Measurements from ENCODE around the gene MRPL46. TPM values are rescaled to one million over a fixed set of nuclear protein-coding genes. Genes with fewer than 3 reads are reported as not detected.
A peak's percentile ranks its signal among the peaks of the same experiment; 100 is the strongest.

The MRPL46 gene
- total and polyA plus RNA-seq, 2 of the 8 experiments (the other 6 are each of a cell fraction or from before 2014, with no cell fraction given): 17.2 to 24.5 TPM

GRCh38 chr15:88449581-88449980 is 17.6 kb downstream of the MRPL46 start:
- FAIRE-seq (no peak), DNase-seq (ENCODE audit: low read depth in 1 of 2, low spot score in 2 of 2) (no peak)
- no peaks in the 10 kb centered on the region for H3K4me1 ChIP-seq (replicated peaks in 1 of 4; ENCODE audit: control insufficient read depth in 3 of 4, insufficient read depth in 4 of 4, low read length in 3 of 4)
- no peaks in the 10 kb centered on the region for H3K79me1 ChIP-seq (ENCODE audit: low read depth, low read length)
- no peak overlapping the region for H2AFZ ChIP-seq (ENCODE audit: low read length)
- H4K91ac ChIP-seq (replicated peaks; ENCODE audit: insufficient read length, low read length): no peak overlapping the region
- no peak overlapping the region for H3K56ac ChIP-seq (replicated peaks; ENCODE audit: insufficient read length, low read depth, low read length)
- no peak overlapping the region for H3K4me2 ChIP-seq (ENCODE audit: insufficient read depth in 1 of 2, low read depth in 2 of 2, low read length in 2 of 2)
- H2AK5ac ChIP-seq (ENCODE audit: low read depth, low read length): no peak overlapping the region
- ChIA-PET CTCF (ENCODE audit: partially characterized antibody) (interaction anchor here (0.6 to 8.1 kb wide), 43 partner anchors 9 to 209 kb away, joined by 3 to 106 read pairs (median 5); partner anchors contain the start of gene MRPS11), POLR2A (ENCODE audit: partially characterized antibody) (interaction anchor here (1.0 to 1.7 kb wide), 3 partner anchors 111 to 205 kb away, joined by 3 to 5 read pairs (median 3); no protein-coding TSS in a partner anchor)
- no peak overlapping the region for H3K14ac ChIP-seq (ENCODE audit: insufficient read length)
- 0 out of 2 replicates have a peak, but pooled peaks cover 1% of the 10 kb centered on the region for H3K23me2 ChIP-seq (ENCODE audit: low read depth, low read length)
- no peak for TF ChIP-seq TAF7 (optimal IDR thresholded peaks at IDR 0.05; ENCODE audit: borderline replicate concordance, low read depth, low read length)
- TF ChIP-seq SP1 (IDR thresholded peaks at IDR 0.05; ENCODE audit: low read depth, low read length): no peak
- TF ChIP-seq RFX5 (IDR thresholded peaks at IDR 0.05; ENCODE audit: borderline replicate concordance, low read depth, low read length): no peak
- no peak for TF ChIP-seq FOSL1 (IDR thresholded peaks at IDR 0.05; ENCODE audit: insufficient read depth, low read depth, low read length)
- TF ChIP-seq KDM1A (IDR thresholded peaks at IDR 0.05; ENCODE audit: borderline replicate concordance, low read length): no peak
- TF ChIP-seq EP300 (IDR thresholded peaks at IDR 0.05; ENCODE audit: borderline replicate concordance in 1 of 2, low read depth in 2 of 2, low read length in 2 of 2): no peak
- no peak for TF ChIP-seq CTCF (IDR thresholded peaks at IDR 0.05; ENCODE audit: control extremely low read depth in 1 of 3, insufficient read depth in 1 of 3, low read depth in 1 of 3, low read length in 3 of 3)
- no peak for TF ChIP-seq HDAC6 (IDR thresholded peaks at IDR 0.05; ENCODE audit: low read depth, low read length)
- TF ChIP-seq TEAD4 (IDR thresholded peaks at IDR 0.05; ENCODE audit: low read depth, low read length): no peak
- WGBS, 2 experiments (ENCODE audit: extremely low coverage in 1 of 2, insufficient coverage in 1 of 2, insufficient read length in 1 of 2, insufficient replicate concordance in 2 of 2, low coverage in 1 of 2, low lambda C conversion rate in 2 of 2, missing lambda C conversion rate in 1 of 2): 88% methylated on average over 8 of the region's 8 CpGs; no CpG with 5 or more reads in 1 of the 2 experiments
- no peak overlapping the region for H4K5ac ChIP-seq (ENCODE audit: insufficient read length, low read depth, low read length)
- peak overlapping the region; percentile 43; the same call in 1 of the 2 replicates for H4K8ac ChIP-seq (ENCODE audit: extremely low read depth, insufficient read depth, low read length)
- 0 out of 2 replicates have a peak overlapping the region, but pooled peaks have one; percentile 67 for H2BK15ac ChIP-seq (ENCODE audit: low read length)
- no peak overlapping the region for H3K27ac ChIP-seq (ENCODE audit: low read depth, low read length)
- H3K9me3 ChIP-seq (ENCODE audit: insufficient read depth in 2 of 2, low read depth in 1 of 2, low read length in 1 of 2): no peaks in the 10 kb centered on the region
- H3K4ac ChIP-seq (replicated peaks; ENCODE audit: insufficient read length, low read depth, low read length): no peak overlapping the region
- no peak overlapping the region for H3K9ac ChIP-seq (replicated peaks in 1 of 4; ENCODE audit: extremely low read depth in 1 of 4, low read depth in 3 of 4, low read length in 3 of 4)
- H3K4me3 ChIP-seq (ENCODE audit: extremely low read depth in 1 of 4, insufficient read depth in 2 of 4, low read depth in 3 of 4, low read length in 4 of 4): no peak overlapping the region
- H3K27me3 ChIP-seq (replicated peaks in 1 of 4; ENCODE audit: control insufficient read depth in 3 of 4, extremely low read depth in 1 of 4, insufficient read depth in 3 of 4, low read length in 3 of 4): peaks cover 0 to 10% (median 5%) of the 10 kb centered on the region in 4 experiments; a peak in 4 of 7 replicates
- no peak overlapping the region for H2BK5ac ChIP-seq (ENCODE audit: low read depth, low read length)
- H3K79me2 ChIP-seq (ENCODE audit: control insufficient read depth in 1 of 2, insufficient read depth in 2 of 2, low read length in 2 of 2): no peaks in the 10 kb centered on the region
- H3K36me3 ChIP-seq (ENCODE audit: control insufficient read depth in 2 of 4, insufficient read depth in 4 of 4, low read length in 3 of 4): no peaks in the 10 kb centered on the region
- H3K23ac ChIP-seq (ENCODE audit: insufficient read length): no peak overlapping the region
- H2BK12ac ChIP-seq (ENCODE audit: low read depth, low read length): no peak overlapping the region
- H3K18ac ChIP-seq (ENCODE audit: extremely low read depth, low read length): no peak overlapping the region
- H4K20me1 ChIP-seq (replicated peaks in 1 of 2; ENCODE audit: control insufficient read depth in 1 of 2, insufficient read depth in 2 of 2, low read length in 2 of 2): no peaks in the 10 kb centered on the region
- no peak overlapping the region for H2BK120ac ChIP-seq (replicated peaks; ENCODE audit: low read depth, low read length)
- H2BK20ac ChIP-seq (ENCODE audit: low read length): no peak overlapping the region

Measured in H1 (cell line).